UCSD-AML1 (cell line): ENCODE data around the gene OGFOD3.
"Not testable (repeated sequence)": the region's sequence is repeated elsewhere in the genome, so short reads cannot be mapped to it uniquely, and the experiment has no call there.

Experiments used
- DNase-seq: peaks from one replicate; lab custom pipeline; 2025; ENCODE audit not compliant: unreplicated experiment; lab: John Stamatoyannopoulos, UW

The OGFOD3 gene

DNA sequence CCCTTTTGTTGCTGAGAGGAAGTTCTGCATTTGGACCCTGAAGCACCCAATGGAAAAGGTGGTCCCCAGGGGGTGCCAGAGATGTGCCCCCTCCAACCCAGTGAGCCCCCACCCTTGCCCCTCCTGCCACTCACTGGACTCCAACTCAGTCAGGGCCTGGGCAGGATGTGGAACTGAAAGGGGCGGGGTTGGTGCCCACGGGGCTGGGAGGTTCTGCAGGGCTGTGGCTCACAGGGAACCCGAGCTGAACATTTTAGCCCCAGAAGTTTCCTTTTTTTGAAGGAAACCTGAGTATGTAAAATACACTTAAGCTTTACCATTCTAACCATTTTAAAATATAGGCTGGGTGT is 15.8 kb upstream of the OGFOD3 start:
- peak; percentile 37 for DNase-seq

GRCh38 chr17:82433560-82434215 is 15.3 kb upstream of the OGFOD3 start:
- no peak for DNase-seq

DNA sequence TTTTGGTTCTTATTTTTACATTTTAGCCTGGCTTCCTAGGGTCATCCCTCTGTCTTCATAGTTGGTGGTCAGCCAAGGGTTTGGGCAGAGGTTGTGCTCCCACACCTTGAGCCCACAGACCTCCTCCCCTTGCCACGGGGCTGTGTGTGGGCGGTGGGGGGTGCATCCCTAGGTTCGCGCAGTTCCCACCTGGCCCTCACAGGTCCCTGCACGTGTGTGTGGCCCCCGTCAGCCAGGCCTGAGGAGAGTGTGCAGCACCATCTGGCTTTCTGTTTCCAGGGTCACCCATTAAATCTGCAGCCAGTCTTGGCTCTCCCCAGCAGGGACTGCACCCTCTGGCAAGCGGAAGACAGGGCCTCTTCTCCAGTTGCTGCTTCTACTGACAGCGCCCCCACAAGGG is 13.6 kb upstream of the OGFOD3 start:
- DNase-seq, result no peak

GRCh38 chr17:82429824-82430223 is 11.4 kb upstream of the OGFOD3 start:
- no peak for DNase-seq

DNA sequence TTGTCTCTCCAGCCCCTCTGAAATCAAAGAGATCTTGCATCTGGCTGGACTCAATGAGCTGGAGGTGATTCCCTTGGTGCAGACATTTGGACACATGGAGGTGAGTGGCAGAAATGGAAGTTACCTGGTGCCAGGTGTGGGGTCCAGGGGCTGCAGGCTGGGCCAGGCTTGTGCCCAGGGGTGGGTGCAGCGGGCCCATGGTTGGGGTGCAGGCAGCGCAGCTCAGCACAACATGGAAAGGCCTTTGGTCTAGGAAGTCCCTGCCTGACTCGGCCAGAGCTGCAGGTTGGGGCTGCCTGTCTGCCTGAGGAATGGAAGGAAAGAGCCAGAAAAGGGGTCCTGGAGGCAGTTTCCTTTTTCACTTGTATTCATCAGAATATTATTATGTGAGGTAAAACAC is 10.2 kb upstream of the OGFOD3 start:
- DNase-seq, result no peak

- DNase-seq, result no peak
Observed at GRCh38 chr17:82424863-82425159, 6.4 kb upstream of the OGFOD3 start.

DNA sequence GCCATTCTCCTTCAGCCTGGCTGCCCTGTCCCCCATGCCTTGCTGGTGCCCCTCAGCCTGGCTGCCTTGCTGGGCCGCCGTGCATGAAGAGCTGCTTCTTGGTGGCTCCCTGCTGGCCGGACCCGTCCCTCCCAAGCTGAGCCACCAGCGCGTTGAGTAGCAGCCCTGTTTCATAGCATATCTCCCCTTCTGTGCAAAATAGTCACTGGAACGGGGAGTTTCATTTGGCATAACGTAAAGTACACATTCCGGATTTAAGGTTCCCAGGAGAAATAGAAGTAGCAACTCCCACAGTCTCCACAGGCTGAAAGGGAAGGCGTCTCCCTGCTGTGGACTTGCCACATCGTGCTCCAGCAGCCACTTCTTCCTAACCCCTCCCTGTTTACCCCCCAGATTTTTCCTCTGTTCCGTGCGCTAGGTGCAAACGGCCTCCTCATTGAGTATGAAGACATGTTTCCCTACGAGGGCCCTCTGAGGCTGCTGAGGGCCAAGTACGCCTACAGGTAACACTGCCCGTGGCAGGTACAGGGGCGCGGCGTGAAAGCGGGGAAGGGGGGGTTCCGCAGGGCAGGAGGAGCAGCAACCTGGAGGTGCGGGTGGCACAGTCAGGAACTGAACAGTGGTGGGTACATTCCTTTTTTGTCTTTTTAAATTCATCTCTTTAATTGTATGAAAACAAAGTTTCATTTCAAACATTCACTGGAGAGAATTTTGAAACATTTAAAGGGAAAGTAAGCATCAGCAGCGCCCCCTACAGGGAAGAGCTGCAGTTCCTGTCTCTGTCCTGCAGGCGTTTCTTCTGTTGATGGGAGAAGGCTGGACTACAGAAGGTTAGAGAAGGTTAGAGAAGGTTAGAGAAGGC is 5.8 kb upstream of the OGFOD3 start:
- peak; percentile 58 for DNase-seq

- no peak for DNase-seq
Observed at GRCh38 chr17:82419540-82419939, 1.2 kb upstream of the OGFOD3 start.

DNA sequence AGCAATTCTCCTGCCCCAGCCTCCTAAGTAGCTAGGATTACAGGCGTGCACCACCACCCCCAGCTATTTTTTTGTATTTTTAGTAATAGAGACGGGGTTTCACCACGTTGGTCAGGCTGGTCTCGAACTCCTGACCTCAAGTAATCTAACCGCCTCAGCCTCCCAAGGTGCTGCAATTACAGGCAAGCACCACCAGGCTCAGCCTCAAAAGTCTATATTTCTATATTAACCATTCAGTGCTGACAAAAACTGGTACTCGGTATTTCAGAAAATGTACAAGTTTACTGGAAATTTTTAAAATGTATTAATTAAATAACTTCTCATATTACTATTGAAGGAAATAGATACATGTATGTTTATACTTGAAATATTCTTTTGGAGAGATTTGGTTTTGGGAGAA is 1.6 kb downstream of the OGFOD3 start:
- no peak for DNase-seq

- DNase-seq, result no peak
Observed at GRCh38 chr17:82416264-82416663, 2.1 kb downstream of the OGFOD3 start.

GRCh38 chr17:82415786-82416185 is 2.6 kb downstream of the OGFOD3 start:
- no peak for DNase-seq

GRCh38 chr17:82415336-82415735 is 3.0 kb downstream of the OGFOD3 start:
- no peak for DNase-seq

DNA sequence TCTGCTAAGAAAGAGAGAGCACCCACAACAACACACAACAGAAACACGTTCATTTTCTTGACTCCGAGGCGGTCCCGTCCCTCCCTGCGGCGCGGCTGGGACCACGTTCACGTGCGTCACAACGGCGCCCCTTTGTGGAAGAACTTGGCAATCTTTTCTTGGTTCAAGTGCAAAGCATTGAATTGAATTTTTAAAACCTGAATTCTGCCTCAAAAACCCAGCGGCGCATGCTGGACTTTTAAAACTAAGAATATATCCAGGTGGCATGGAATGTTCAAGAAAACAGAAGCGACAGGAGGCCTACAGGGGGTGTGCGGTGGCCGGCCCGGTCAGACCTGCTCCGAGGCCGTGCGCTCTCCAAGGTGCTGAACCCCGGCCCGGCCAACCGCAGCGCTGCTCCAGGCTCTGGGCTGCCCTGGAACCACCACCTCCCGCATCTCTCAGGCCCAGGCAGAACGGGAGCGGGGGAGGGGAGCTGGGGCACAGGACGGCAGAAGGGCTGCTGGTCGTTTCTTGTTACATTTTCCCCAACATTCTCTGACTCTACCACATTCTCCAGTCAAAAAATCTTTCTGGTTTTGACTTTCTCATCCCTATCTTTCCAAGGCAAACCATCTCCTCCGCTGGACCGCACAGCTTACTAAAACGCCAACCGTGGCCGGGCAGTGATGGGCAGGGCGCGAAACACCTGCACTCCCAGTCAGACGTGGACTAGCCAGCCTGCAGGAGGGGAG is 3.7 kb downstream of the OGFOD3 start:
- DNase-seq, result peak; percentile 74

DNA sequence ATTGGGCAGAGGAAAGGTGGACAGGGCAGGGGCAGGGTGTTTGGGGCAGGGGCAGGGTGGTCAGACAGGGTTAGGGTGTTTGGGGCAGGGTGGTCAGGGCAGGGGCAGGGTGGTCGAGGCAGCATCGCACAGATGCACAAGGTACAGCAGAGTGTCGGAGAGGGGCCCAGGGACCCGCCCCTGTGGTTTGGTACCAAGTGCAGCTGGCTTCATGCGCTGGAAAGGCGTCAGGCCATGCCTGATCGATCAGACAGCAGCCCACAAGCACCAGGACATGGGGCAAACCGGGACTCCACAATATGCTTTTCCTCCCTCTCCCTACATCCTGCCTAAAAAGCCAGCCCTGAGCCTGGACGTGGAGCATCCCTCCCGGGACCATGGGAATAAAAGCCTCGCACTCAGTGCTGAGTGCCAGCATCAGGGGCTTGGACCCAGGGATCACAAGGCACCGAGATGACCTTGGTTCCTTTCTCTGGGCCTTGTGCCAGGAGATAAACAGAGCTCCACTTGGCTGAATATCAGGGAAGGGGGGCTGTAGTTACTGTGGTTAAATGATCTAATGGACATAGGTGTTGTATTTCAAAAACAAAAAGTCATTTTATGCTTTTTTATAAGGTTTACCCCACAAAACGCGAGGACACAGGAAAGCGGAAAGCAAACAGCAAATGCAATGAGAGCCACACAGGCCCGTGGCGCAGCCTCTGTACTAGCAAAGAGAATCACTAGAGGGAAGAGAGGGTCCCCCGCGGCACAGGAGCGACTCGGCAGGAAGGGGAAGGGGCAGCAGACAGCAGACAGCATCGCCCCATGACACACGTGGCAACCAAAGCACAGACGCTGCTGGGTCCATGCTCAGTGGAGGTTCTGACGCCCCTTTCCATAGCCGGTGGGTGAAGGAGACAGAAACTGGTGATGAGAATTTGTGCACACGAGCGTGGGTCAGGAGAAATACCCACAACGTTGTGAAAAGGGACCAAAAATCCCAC is 5.6 kb downstream of the OGFOD3 start:
- no peak for DNase-seq

GRCh38 chr17:82412081-82412480 is 6.3 kb downstream of the OGFOD3 start:
- not testable (repeated sequence) for DNase-seq

DNA sequence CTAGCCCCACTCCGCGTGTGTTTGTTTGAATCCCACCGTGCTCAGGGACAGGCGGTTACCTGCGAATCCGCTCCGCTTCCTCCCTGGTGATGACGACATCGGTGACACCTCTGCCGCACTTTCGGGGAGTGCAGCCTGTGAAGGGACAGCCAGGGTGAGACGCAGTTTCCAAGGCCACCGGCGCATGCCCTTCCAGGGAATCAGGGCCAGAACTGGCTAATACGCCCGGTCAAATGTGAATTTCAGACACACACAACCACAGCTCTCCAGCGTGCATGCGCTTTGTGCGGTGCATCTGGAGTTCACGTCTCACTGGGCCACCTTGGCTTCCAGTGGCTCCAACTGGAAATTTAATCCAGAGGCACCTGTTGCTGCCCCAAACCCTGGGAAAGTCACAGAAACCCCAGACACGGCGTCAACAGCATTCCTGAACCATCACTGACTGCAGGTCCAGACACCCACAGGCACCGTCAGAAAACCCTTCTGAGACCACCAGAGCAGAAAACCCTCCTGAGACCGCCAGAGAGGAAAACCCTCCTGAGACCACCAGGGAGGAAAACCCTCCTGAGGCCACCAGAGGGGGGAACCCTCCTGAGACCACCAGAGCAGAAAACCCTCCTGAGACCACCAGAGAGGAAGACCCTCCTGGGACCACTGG is 6.9 kb downstream of the OGFOD3 start:
- DNase-seq, result no peak

GRCh38 chr17:82410014-82410716 is 8.2 kb downstream of the OGFOD3 start:
- no peak for DNase-seq

DNA sequence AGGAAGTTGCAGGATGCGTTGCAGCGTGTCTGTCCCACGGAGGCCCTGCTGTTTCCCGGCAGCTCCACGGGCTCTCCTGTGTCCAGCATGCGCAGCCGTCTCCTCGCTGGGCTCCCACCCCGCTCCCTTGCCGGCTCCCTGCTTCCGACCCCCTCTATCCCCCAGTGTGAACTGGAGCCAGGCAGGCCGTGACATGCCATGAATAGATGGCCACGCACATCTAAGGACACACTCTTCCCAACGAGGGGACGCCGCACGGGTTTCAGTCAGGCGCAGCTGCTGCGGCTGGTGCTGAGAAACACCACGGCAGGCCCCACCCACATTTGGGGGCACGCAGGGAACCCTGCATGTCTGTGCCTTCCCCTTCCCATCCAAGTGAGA is 9.5 kb downstream of the OGFOD3 start:
- no peak for DNase-seq

- no peak for DNase-seq
Observed at GRCh38 chr17:82408288-82408937, 10.0 kb downstream of the OGFOD3 start.
